ENCODE data around the gene BPIFB6. TPM values are rescaled to one million over a fixed set of nuclear protein-coding genes. Genes with fewer than 3 reads are reported as not detected.

Gene BPIFB6
- total and polyA plus RNA-seq, 2 donors (not counting 3 experiments of a cell fraction or from before 2014, with no cell fraction given), result not detected

- no TSS peak for BruUV-seq (replicated peaks)
- H3K9me1 ChIP-seq (replicated peaks; ENCODE audit: control insufficient read depth, extremely low read depth, insufficient read depth, low read length), result no peaks in the 10 kb centered on the region
- no peak overlapping the region for H3K9ac ChIP-seq (replicated peaks; ENCODE audit: extremely low read depth, insufficient read depth, low read length)
- no peak overlapping the region for H2AFZ ChIP-seq (ENCODE audit: low read depth, low read length)
- no peak overlapping the region for H3K27ac ChIP-seq (ENCODE audit: insufficient read depth, low read depth, low read length)
- POLR2A ChIA-PET, result no interaction called here
- FAIRE-seq (no peak), DNase-seq (ENCODE audit: low read depth, low spot score) (no peak)
- no peak overlapping the region for H3K4me3 ChIP-seq (replicated peaks in 1 of 3; ENCODE audit: insufficient read depth in 1 of 3, low read depth in 1 of 3, low read length in 3 of 3)
- CTCF ChIA-PET, result no interaction called here
- dilution Hi-C loops (cut with MboI; ENCODE audit: extremely low pct_ligation_motif_present, low sequenced_read_pairs), result no loop called here
- no peaks in the 10 kb centered on the region for H3K79me2 ChIP-seq (ENCODE audit: control insufficient read depth, insufficient read depth, low read length)
- TF ChIP-seq EZH2 (IDR thresholded peaks at IDR 0.05; ENCODE audit: borderline replicate concordance, low read depth, low read length, severe bottlenecking) (no peak), FOS (IDR thresholded peaks at IDR 0.05; ENCODE audit: borderline replicate concordance, insufficient read depth, low read length) (no peak), POLR2A (IDR thresholded peaks at IDR 0.05; ENCODE audit: low read depth, low read length) (no peak), CTCF (IDR thresholded peaks at IDR 0.05; ENCODE audit: extremely low read depth in 1 of 2, insufficient read depth in 1 of 2, low read depth in 1 of 2, low read length in 2 of 2) (no peak), GATA2 (IDR thresholded peaks at IDR 0.05; ENCODE audit: insufficient read depth, insufficient read length, low read depth, low read length) (no peak), MAX (IDR thresholded peaks at IDR 0.05; ENCODE audit: insufficient read depth, insufficient read length) (no peak)
- H3K4me2 ChIP-seq (ENCODE audit: insufficient read depth, low read length), result no peak overlapping the region
- no peaks in the 10 kb centered on the region for H3K4me1 ChIP-seq (ENCODE audit: control insufficient read depth, extremely low read depth, insufficient read depth, low read length)
- intact Hi-C loops (cut with micrococcal nuclease), result no loop called here
- H4K20me1 ChIP-seq (replicated peaks; ENCODE audit: control insufficient read depth, extremely low read depth, insufficient read depth, low read length), result no peaks in the 10 kb centered on the region
- H3K36me3 ChIP-seq (ENCODE audit: control insufficient read depth in 2 of 2, extremely low read depth in 1 of 2, insufficient read depth in 2 of 2, low read length in 2 of 2), result no peaks in the 10 kb centered on the region
- peaks cover 2 to 4% of the 10 kb centered on the region in 2 experiments for H3K27me3 ChIP-seq (ENCODE audit: control insufficient read depth in 2 of 2, insufficient read depth in 2 of 2, low read length in 2 of 2)
- H3K9me3 ChIP-seq (replicated peaks; ENCODE audit: control insufficient read depth, insufficient read depth, low read length), result no peaks in the 10 kb centered on the region
Measured at GRCh38 chr20:32989507-32990283, 41.8 kb upstream of the BPIFB6 start.

Measured in endothelial cell of umbilical vein (primary cell).